PFSK-1 (cell line): ENCODE results near the gene LAIR1.

Experiments
- POLR2AphosphoS5 ChIP-seq: IDR thresholded peaks from 2 replicates; pipeline ENCODE4 v1.6.1; 2012; ENCODE audit warnings: low read depth, mild to moderate bottlenecking, control low read depth, low read length, moderate library complexity
- REST ChIP-seq, 2 experiments: IDR thresholded peaks; 2 replicates each; pipeline versions ENCODE4 v1.6.1 to v1.8.0; 2011 to 2012; ENCODE audit warnings: low read depth in 2 of 2, low read length in 2 of 2, control low read depth in 1 of 2, inconsistent platforms in 1 of 2, mild to moderate bottlenecking in 1 of 2, moderate library complexity in 1 of 2; ENCODE audit not compliant: insufficient read depth in 1 of 2
- SIN3A ChIP-seq: IDR thresholded peaks from 2 replicates; pipeline ENCODE4 v1.6.1; 2012; ENCODE audit warnings: mild to moderate bottlenecking, low read length, moderate library complexity, borderline replicate concordance; ENCODE audit not compliant: insufficient read depth

GRCh38 chr19:54302257-54302656 is 62.5 kb downstream of the LAIR1 start:
- TF ChIP-seq SIN3A (no peak), REST (IDR thresholded peaks at IDR 0.05; ENCODE audit: insufficient read depth in 1 of 2, low read depth in 2 of 2, low read length in 2 of 2) (no peak), POLR2AphosphoS5 (no peak)
